Activated CD4-positive, alpha-beta memory T cell treated with anti-CD3 and anti-CD28 coated beads for 36 hours (primary cell): ENCODE results near the gene CXCR4. TPM values are rescaled to one million over a fixed set of nuclear protein-coding genes. Genes with fewer than 3 reads are reported as not detected.

Source experiments
- CTCF ChIA-PET: fragments of 350-600 bp; sonication (Branson Sonifier 250); formaldehyde crosslinking; loops from one replicate; lab custom pipeline; 2021; ENCODE audit warnings: antibody characterized with exemption, inconsistent platforms; lab: Charles Lee
- POLR2A ChIA-PET: fragments of 350-600 bp; sonication (Branson Sonifier 250); formaldehyde crosslinking; loops from one replicate; lab custom pipeline; 2021; ENCODE audit warnings: antibody characterized with exemption; lab: Charles Lee
- DNase-seq: peaks from one replicate; pipeline ENCODE4 v3.0.0-alpha.2; 2020
- H3K27ac Mint-ChIP-seq: one replicate; pipeline ENCODE4 v1.8.0; 2021; ENCODE audit warnings: mixed read lengths
- H3K27me3 Mint-ChIP-seq: one replicate; pipeline ENCODE4 v1.8.0; 2021; ENCODE audit warnings: mixed read lengths
- H3K36me3 Mint-ChIP-seq: one replicate; pipeline ENCODE4 v1.8.0; 2021; ENCODE audit warnings: mixed read lengths
- H3K4me1 Mint-ChIP-seq: one replicate; pipeline ENCODE4 v1.8.0; 2021; ENCODE audit warnings: low read depth, mixed read lengths
- H3K4me3 Mint-ChIP-seq: one replicate; pipeline ENCODE4 v1.8.0; 2021; ENCODE audit warnings: mild to moderate bottlenecking, mixed read lengths
- H3K9me3 Mint-ChIP-seq: one replicate; pipeline ENCODE4 v1.8.0; 2021; ENCODE audit warnings: mixed read lengths
- intact Hi-C: fragments of 100-400 bp; cut with micrococcal nuclease; formaldehyde crosslinking; loops from one replicate; pipeline ENCODE4 v1.15.1; 2023
- total RNA-seq, 2 experiments: library from RNA; stranded (reverse); gene quantifications; one replicate each; pipeline ENCODE4 v1.2.3, GENCODE V29; 2021

The CXCR4 gene
- total RNA-seq, 2 experiments from 2014 or later: 139 to 141 TPM

DNA sequence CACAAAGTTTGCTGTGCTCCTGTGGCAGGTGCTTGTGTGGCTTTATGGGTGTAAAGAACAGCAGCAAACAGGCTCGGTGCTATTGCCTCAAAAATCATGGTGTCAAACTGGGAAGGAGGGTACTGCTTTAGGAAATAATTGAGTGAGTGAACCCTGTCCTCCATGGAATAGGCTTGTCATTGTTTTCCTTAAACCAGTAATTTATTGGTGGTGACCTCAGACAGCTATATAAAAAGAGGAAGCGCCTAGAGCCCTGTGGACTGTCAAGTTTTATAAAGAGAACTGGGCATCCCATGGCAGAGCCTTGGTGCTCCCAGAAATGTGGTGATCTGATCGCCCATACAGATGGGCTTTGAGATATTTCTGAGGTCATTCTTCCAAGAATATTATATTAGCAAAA is 4.7 kb upstream of the CXCR4 start:
- ChIA-PET CTCF (interaction anchor here (0.9 to 1.5 kb wide), 3 partner anchors 11 to 255 kb away, joined by 4 to 7 read pairs (median 4); no protein-coding TSS in a partner anchor), POLR2A (no interaction called here)
- Mint-ChIP-seq H3K27me3 (peaks cover 5% of the 10 kb centered on the region), H3K4me1 (peaks cover 65% of the 10 kb centered on the region), H3K36me3 (peaks cover 3% of the 10 kb centered on the region), H3K4me3 (no peak overlapping the region), H3K9me3 (no peaks in the 10 kb centered on the region), H3K27ac (no peak overlapping the region)
- no peak for DNase-seq
- intact Hi-C loops: no loop called here

- Mint-ChIP-seq H3K27me3 (peaks cover 2% of the 10 kb centered on the region), H3K9me3 (no peaks in the 10 kb centered on the region), H3K4me1 (peaks cover 53% of the 10 kb centered on the region), H3K36me3 (peaks cover 12% of the 10 kb centered on the region), H3K27ac (no peak overlapping the region), H3K4me3 (no peak overlapping the region)
- POLR2A ChIA-PET: no interaction called here
- no peak for DNase-seq
- intact Hi-C loops: no loop called here
- CTCF ChIA-PET: no interaction called here
Observed at GRCh38 chr2:136121204-136121910, 3.4 kb upstream of the CXCR4 start.

- Mint-ChIP-seq H3K9me3 (no peaks in the 10 kb centered on the region), H3K36me3 (peaks cover 26% of the 10 kb centered on the region), H3K27ac (no peak overlapping the region), H3K4me3 (peak overlapping the region; percentile 98), H3K4me1 (peaks cover 52% of the 10 kb centered on the region), H3K27me3 (peaks cover 2% of the 10 kb centered on the region)
- no peak for DNase-seq
- ChIA-PET POLR2A (interaction anchor here (1.4 to 2.2 kb wide), 4 partner anchors 10 to 262 kb away, joined by 5 to 11 read pairs (median 9); no protein-coding TSS in a partner anchor), CTCF (interaction anchor here (1.8 to 2.2 kb wide), 3 partner anchors 14 to 264 kb away, joined by 6 to 7 read pairs (median 6); no protein-coding TSS in a partner anchor)
- intact Hi-C loops: loop anchor here (1.0 to 5.0 kb wide), 5 partner anchors 92 to 378 kb away; partner anchors contain the start of gene UBXN4
Observed at GRCh38 chr2:136119717-136120675, 2.0 kb upstream of the CXCR4 start.

DNA sequence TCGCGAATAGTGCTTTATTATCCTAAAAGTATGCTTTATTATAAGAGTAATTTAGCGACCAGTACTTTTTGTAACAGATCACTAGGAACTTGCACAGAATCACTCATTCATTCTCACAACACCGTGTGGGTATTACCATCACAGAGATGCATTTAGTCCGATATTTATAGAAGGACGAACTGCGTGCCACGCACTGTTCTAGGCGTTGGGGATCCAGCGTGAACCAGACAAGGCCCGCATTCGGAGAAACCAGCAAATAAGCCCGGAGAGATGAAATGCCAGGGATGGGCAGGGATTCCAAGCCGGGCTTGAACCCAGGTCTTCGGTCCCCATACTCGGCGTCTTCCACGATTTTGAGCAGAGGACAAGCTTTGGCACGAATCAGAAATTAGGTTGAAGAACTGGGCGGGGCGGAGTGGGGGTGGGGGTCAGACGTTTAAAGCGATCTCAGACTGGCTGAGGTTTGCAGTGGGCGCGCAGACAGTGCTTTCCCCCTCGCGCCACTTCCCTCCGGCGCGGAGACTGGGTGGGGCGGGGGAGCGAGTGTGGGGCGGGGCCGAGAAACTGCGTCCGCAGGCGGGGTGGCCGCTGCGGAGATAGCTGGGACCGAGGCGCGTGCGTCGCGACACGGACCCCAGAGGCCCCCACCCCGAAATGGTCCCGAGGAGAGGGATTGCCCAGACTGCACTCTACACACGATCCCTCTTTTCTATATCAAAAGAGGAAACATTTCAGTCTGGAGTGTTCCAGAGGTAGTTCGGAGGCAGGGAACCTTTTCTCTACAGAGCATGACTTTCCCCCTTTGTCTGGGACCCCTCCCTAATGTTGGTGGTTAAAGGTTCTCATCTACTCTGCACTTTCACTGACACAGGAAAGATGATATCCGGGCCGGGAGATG is 1.1 kb upstream of the CXCR4 start:
- ChIA-PET CTCF (interaction anchor here (1.0 to 2.2 kb wide), 6 partner anchors 11 to 265 kb away, joined by 3 to 7 read pairs (median 4); no protein-coding TSS in a partner anchor), POLR2A (interaction anchor here (1.0 to 2.2 kb wide), 10 partner anchors 11 to 263 kb away, joined by 3 to 11 read pairs (median 6); no protein-coding TSS in a partner anchor)
- H3K36me3 Mint-ChIP-seq: peaks cover 34% of the 10 kb centered on the region
- peak overlapping the region; percentile 98 for H3K4me3 Mint-ChIP-seq
- H3K9me3 Mint-ChIP-seq: no peaks in the 10 kb centered on the region
- intact Hi-C loops: loop anchor here (1.0 to 5.0 kb wide), 12 partner anchors 13 to 377 kb away; partner anchors contain the start of genes MCM6 and UBXN4
- peak; percentile 91 for DNase-seq
- peaks cover 2% of the 10 kb centered on the region for H3K27me3 Mint-ChIP-seq
- H3K27ac Mint-ChIP-seq: peak overlapping the region; percentile 98
- H3K4me1 Mint-ChIP-seq: peaks cover 50% of the 10 kb centered on the region

GRCh38 chr2:136117391-136117841 is 533 bp downstream of the CXCR4 start:
- intact Hi-C loops: loop anchor here (5.0 kb wide), 2 partner anchors 95 to 375 kb away; partner anchors contain the start of gene UBXN4
- DNase-seq: peak; percentile 66
- H3K36me3 Mint-ChIP-seq: peaks cover 50% of the 10 kb centered on the region
- H3K27me3 Mint-ChIP-seq: peaks cover 2% of the 10 kb centered on the region
- H3K9me3 Mint-ChIP-seq: no peaks in the 10 kb centered on the region
- H3K27ac Mint-ChIP-seq: peak overlapping the region; percentile 98
- CTCF ChIA-PET: interaction anchor here (0.6 to 1.0 kb wide), 4 partner anchors 18 to 267 kb away, joined by 3 read pairs; no protein-coding TSS in a partner anchor
- H3K4me3 Mint-ChIP-seq: peak overlapping the region; percentile 98
- POLR2A ChIA-PET: interaction anchor here (0.7 to 1.5 kb wide), 15 partner anchors 15 to 264 kb away, joined by 3 to 11 read pairs (median 4); no protein-coding TSS in a partner anchor
- peaks cover 52% of the 10 kb centered on the region for H3K4me1 Mint-ChIP-seq

DNA sequence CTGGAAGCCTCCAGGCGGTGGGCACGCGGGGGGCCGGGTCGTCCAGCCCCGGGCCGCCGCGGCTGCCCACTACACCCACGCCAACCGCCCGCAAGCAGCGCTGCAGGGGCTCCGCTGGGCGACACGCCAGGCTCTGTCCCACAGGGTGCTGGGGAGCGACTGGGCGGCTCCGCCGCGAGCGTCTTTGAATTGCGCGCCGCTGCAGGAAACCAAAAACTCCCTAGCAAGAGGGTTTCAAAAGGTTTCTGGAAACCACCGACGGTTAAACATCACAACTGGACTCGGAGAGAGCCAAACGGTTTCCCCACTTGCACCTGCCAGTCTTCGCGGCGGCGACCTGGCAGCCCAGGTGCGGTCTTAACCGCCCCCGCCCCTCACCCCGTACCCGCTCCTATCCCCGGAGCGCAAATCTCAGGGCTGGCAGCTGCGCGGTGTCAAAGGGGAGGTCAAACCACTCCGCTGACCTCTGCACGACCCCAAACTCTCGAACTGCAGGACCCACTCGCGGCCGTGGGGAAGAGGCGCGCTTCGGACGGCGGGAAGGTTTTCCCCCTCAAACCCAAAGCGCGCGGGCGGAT is 1.0 kb downstream of the CXCR4 start:
- peak overlapping the region; percentile 98 for H3K4me3 Mint-ChIP-seq
- H3K9me3 Mint-ChIP-seq: no peaks in the 10 kb centered on the region
- peak overlapping the region; percentile 98 for H3K27ac Mint-ChIP-seq
- CTCF ChIA-PET: interaction anchor here (0.9 to 1.0 kb wide), 3 partner anchors 133 to 268 kb away, joined by 3 read pairs; no protein-coding TSS in a partner anchor
- H3K4me1 Mint-ChIP-seq: peaks cover 50% of the 10 kb centered on the region
- H3K27me3 Mint-ChIP-seq: peaks cover 2% of the 10 kb centered on the region
- intact Hi-C loops: loop anchor here (1.0 to 5.0 kb wide), 6 partner anchors 60 to 375 kb away; partner anchors contain the start of gene UBXN4
- H3K36me3 Mint-ChIP-seq: peaks cover 52% of the 10 kb centered on the region
- POLR2A ChIA-PET: interaction anchor here (0.6 to 1.5 kb wide), 16 partner anchors 13 to 265 kb away, joined by 3 to 11 read pairs (median 4); no protein-coding TSS in a partner anchor
- DNase-seq: peak; percentile 77

GRCh38 chr2:136116151-136116812 is 1.7 kb downstream of the CXCR4 start:
- peak overlapping the region; percentile 98 for H3K4me3 Mint-ChIP-seq
- H3K27ac Mint-ChIP-seq: peak overlapping the region; percentile 69
- H3K27me3 Mint-ChIP-seq: peaks cover 2% of the 10 kb centered on the region
- POLR2A ChIA-PET: interaction anchor here (0.6 to 1.5 kb wide), 8 partner anchors 14 to 265 kb away, joined by 3 to 8 read pairs (median 4); no protein-coding TSS in a partner anchor
- intact Hi-C loops: loop anchor here (1.0 to 5.0 kb wide), 6 partner anchors 59 to 374 kb away; partner anchors contain the start of gene UBXN4
- peaks cover 52% of the 10 kb centered on the region for H3K36me3 Mint-ChIP-seq
- DNase-seq: peak; percentile 82
- CTCF ChIA-PET: interaction anchor here (1.0 kb wide), 1 partner anchor 185 kb away, joined by 3 read pairs; no protein-coding TSS in a partner anchor
- no peaks in the 10 kb centered on the region for H3K9me3 Mint-ChIP-seq
- peaks cover 49% of the 10 kb centered on the region for H3K4me1 Mint-ChIP-seq

DNA sequence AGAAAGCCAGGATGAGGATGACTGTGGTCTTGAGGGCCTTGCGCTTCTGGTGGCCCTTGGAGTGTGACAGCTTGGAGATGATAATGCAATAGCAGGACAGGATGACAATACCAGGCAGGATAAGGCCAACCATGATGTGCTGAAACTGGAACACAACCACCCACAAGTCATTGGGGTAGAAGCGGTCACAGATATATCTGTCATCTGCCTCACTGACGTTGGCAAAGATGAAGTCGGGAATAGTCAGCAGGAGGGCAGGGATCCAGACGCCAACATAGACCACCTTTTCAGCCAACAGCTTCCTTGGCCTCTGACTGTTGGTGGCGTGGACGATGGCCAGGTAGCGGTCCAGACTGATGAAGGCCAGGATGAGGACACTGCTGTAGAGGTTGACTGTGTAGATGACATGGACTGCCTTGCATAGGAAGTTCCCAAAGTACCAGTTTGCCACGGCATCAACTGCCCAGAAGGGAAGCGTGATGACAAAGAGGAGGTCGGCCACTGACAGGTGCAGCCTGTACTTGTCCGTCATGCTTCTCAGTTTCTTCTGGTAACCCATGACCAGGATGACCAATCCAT is 2.7 kb downstream of the CXCR4 start:
- POLR2A ChIA-PET: interaction anchor here (0.6 to 1.6 kb wide), 4 partner anchors 58 to 267 kb away, joined by 3 read pairs; no protein-coding TSS in a partner anchor
- no peaks in the 10 kb centered on the region for H3K9me3 Mint-ChIP-seq

DNA sequence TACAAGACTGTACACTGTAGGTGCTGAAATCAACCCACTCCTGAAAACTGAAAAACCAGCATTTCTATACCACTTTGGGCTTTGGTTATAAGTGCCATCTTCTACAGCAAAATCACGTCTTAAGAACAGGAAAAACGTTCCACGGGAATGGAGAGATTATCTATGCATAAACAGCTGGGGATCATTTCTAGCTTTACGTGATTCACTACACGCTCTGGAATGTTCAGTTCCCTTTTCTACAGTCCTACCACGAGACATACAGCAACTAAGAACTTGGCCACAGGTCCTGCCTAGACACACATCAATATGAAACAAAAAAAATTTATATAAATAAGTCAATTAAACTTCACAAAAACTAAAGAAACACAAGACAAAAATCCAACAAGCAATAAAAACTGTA is 3.6 kb downstream of the CXCR4 start:
- Mint-ChIP-seq H3K27ac (no peak overlapping the region), H3K27me3 (peaks cover 2% of the 10 kb centered on the region), H3K4me3 (peak overlapping the region; percentile 28), H3K4me1 (peaks cover 39% of the 10 kb centered on the region), H3K9me3 (no peaks in the 10 kb centered on the region), H3K36me3 (peaks cover 52% of the 10 kb centered on the region)
- intact Hi-C loops: no loop called here
- ChIA-PET POLR2A (interaction anchor here (1.0 to 1.6 kb wide), 4 partner anchors 15 to 268 kb away, joined by 3 to 5 read pairs (median 3); partner anchors contain the start of gene DARS1), CTCF (no interaction called here)
- no peak for DNase-seq

More for the DNA sequence above, 2.7 kb downstream of the CXCR4 start:
- peaks cover 2% of the 10 kb centered on the region for H3K27me3 Mint-ChIP-seq
- H3K4me3 Mint-ChIP-seq: peak overlapping the region; percentile 98
- H3K36me3 Mint-ChIP-seq: peaks cover 52% of the 10 kb centered on the region
- peaks cover 44% of the 10 kb centered on the region for H3K4me1 Mint-ChIP-seq
- intact Hi-C loops: loop anchor here (5.0 kb wide), 2 partner anchors 97 to 373 kb away; partner anchors contain the start of gene UBXN4
- CTCF ChIA-PET: no interaction called here
- no peak for DNase-seq
- H3K27ac Mint-ChIP-seq: peak overlapping the region; percentile 3
